SK-N-SH (cell line): ENCODE measurements around the gene NRBP1. TPM values are rescaled to one million over a fixed set of nuclear protein-coding genes. Genes with fewer than 3 reads are reported as not detected.

Experiments used
- CTCF ChIA-PET: fragments of 300-600, 350-600 bp; formaldehyde crosslinking; extraction: SDS; loops from one replicate; lab custom pipeline; 2021; lab: Yijun Ruan, JAX
- POLR2A ChIA-PET: fragments of 350-600 bp; sonication (Branson Sonifier 250); formaldehyde crosslinking; extraction: SDS; loops from one replicate; lab custom pipeline; 2020; ENCODE audit warnings: antibody characterized with exemption, inconsistent platforms; lab: Yijun Ruan, JAX
- DNase-seq: peaks from one replicate; pipeline ENCODE4 v3.0.0; 2012
- H2AFZ ChIP-seq: fragments of 200-600 bp; sonication (generic); 2 replicates; pipeline ENCODE4 v1.8.1; 2016; ENCODE audit warnings: antibody characterized with exemption, mild to moderate bottlenecking, low read depth
- H3F3A ChIP-seq: fragments of 200-600 bp; sonication (generic); replicated peaks from 2 replicates; pipeline ENCODE3; 2016; ENCODE audit warnings: antibody characterized with exemption, mild to moderate bottlenecking; ENCODE audit not compliant: insufficient read depth
- H3K27ac ChIP-seq, 2 experiments: fragments of 200-500 bp in 1 of 2; fragments of 200-600 bp in 1 of 2; sonication (Bioruptor generic) in 1 of 2; sonication (generic), shearing (Covaris generic) in 1 of 2; 2 replicates each; pipeline versions ENCODE4 v1.5.1 to v1.6.1; 2014 to 2016; ENCODE audit warnings: low read depth in 2 of 2, inconsistent platforms in 1 of 2, low read length in 1 of 2, mild to moderate bottlenecking in 1 of 2, mixed read lengths in 1 of 2
- H3K27me3 ChIP-seq: fragments of 200-600 bp; sonication (generic), shearing (Covaris generic); 2 replicates; pipeline ENCODE4 v1.6.1; 2016; ENCODE audit warnings: mixed run types; ENCODE audit not compliant: insufficient read depth
- H3K36me3 ChIP-seq, 2 experiments: fragments of 200-500 bp in 1 of 2; fragments of 200-600 bp in 1 of 2; sonication (Bioruptor generic) in 1 of 2; sonication (generic) in 1 of 2; replicated peaks in 1 of 2; 2 replicates each; pipeline versions ENCODE3 to v1.5.1; 2014 to 2016; ENCODE audit warnings: low read length in 1 of 2, mild to moderate bottlenecking in 1 of 2; ENCODE audit not compliant: insufficient read depth in 2 of 2, control insufficient read depth in 1 of 2
- H3K4me1 ChIP-seq, 2 experiments: fragments of 200-500 bp in 1 of 2; fragments of 200-600 bp in 1 of 2; sonication (Bioruptor generic) in 1 of 2; sonication (generic), shearing (Covaris generic) in 1 of 2; 2 replicates each; pipeline versions ENCODE4 v1.5.1 to v1.6.1; 2014 to 2016; ENCODE audit warnings: low read depth in 1 of 2, low read length in 1 of 2, mixed run types in 1 of 2; ENCODE audit not compliant: insufficient read depth in 2 of 2, control insufficient read depth in 1 of 2
- H3K4me2 ChIP-seq: fragments of 200-600 bp; sonication (generic), shearing (Covaris generic); 2 replicates; pipeline ENCODE4 v1.6.1; 2017; ENCODE audit warnings: mixed run types
- H3K4me3 ChIP-seq, 2 experiments: fragments of 200-500 bp in 1 of 2; fragments of 200-600 bp in 1 of 2; sonication (Bioruptor generic) in 1 of 2; sonication (generic), shearing (Covaris generic) in 1 of 2; 2 replicates each; pipeline versions ENCODE4 v1.5.1 to v1.8.1; 2014 to 2016; ENCODE audit warnings: low read depth in 2 of 2, inconsistent platforms in 1 of 2, low read length in 1 of 2, mild to moderate bottlenecking in 1 of 2, mixed read lengths in 1 of 2, moderate library complexity in 1 of 2
- H3K79me2 ChIP-seq: fragments of 200-600 bp; sonication (generic); 2 replicates; pipeline ENCODE4 v1.8.1; 2017; ENCODE audit warnings: mild to moderate bottlenecking; ENCODE audit not compliant: insufficient read depth
- H3K9ac ChIP-seq: fragments of 200-600 bp; sonication (generic); 2 replicates; pipeline ENCODE4 v1.6.1; 2017; ENCODE audit warnings: mixed run types
- H3K9me2 ChIP-seq: fragments of 200-600 bp; sonication (generic); 2 replicates; pipeline ENCODE4 v1.6.1; 2017; ENCODE audit warnings: mixed run types
- H3K9me3 ChIP-seq: fragments of 200-600 bp; sonication (generic); 2 replicates; pipeline ENCODE4 v1.6.1; 2017; ENCODE audit warnings: mixed run types, mild to moderate bottlenecking, moderate library complexity
- H4K20me1 ChIP-seq: fragments of 200-600 bp; sonication (generic); 2 replicates; pipeline ENCODE4 v1.6.1; 2017; ENCODE audit warnings: mild to moderate bottlenecking, mixed run types; ENCODE audit not compliant: insufficient read depth
- CTCF ChIP-seq: fragments of 200-600 bp; sonication (generic); IDR thresholded peaks from 2 replicates; pipeline ENCODE4 v1.6.1; 2017; ENCODE audit warnings: antibody characterized with exemption, mild to moderate bottlenecking, moderate library complexity
- EP300 ChIP-seq, 2 experiments: IDR thresholded peaks; 2 replicates each; pipeline versions ENCODE4 v1.4.0 to v1.6.1; 2012; ENCODE audit warnings: borderline replicate concordance in 1 of 2, low read depth in 1 of 2, low read length in 1 of 2
- GABPA ChIP-seq: IDR thresholded peaks from 2 replicates; pipeline ENCODE4 v1.4.0; 2012; ENCODE audit warnings: low read depth, mild to moderate bottlenecking
- GATA2 ChIP-seq: sonication (generic); formaldehyde crosslinking; IDR thresholded peaks from 2 replicates; pipeline ENCODE4 v1.5.0; 2020; ENCODE audit warnings: mild to moderate bottlenecking, missing genetic modification reagents
- IRF3 ChIP-seq: fragments of 150-350 bp; IDR thresholded peaks from 2 replicates; pipeline ENCODE4 v1.6.1; 2016; ENCODE audit warnings: mild to moderate bottlenecking, low read depth, low read length
- NFIC ChIP-seq: IDR thresholded peaks from 2 replicates; pipeline ENCODE4 v1.4.0; 2012; ENCODE audit warnings: borderline replicate concordance
- NRF1 ChIP-seq: IDR thresholded peaks from 2 replicates; pipeline ENCODE4 v1.6.1; 2012; ENCODE audit warnings: low read depth, mild to moderate bottlenecking, low read length
- RAD21 ChIP-seq: IDR thresholded peaks from 2 replicates; pipeline ENCODE4 v1.6.1; 2012; ENCODE audit warnings: mild to moderate bottlenecking, low read length
- REST ChIP-seq: IDR thresholded peaks from 2 replicates; pipeline ENCODE4 v1.6.1; 2012; ENCODE audit warnings: mild to moderate bottlenecking, low read depth, low read length, moderate library complexity
- RFX5 ChIP-seq: IDR thresholded peaks from 2 replicates; pipeline ENCODE4 v1.6.1; 2012; ENCODE audit warnings: mild to moderate bottlenecking, improper control_type of control experiment, low read length
- RXRA ChIP-seq: IDR thresholded peaks from 2 replicates; pipeline ENCODE4 v1.4.0; 2012; ENCODE audit warnings: low read depth, mild to moderate bottlenecking, borderline replicate concordance
- SIN3A ChIP-seq: IDR thresholded peaks from 2 replicates; pipeline ENCODE4 v1.6.1; 2012; ENCODE audit warnings: low read depth, mild to moderate bottlenecking, low read length, moderate library complexity, borderline replicate concordance
- SMC3 ChIP-seq: IDR thresholded peaks from 2 replicates; pipeline ENCODE4 v1.6.1; 2012; ENCODE audit warnings: low read depth, low read length, improper control_type of control experiment
- USF2 ChIP-seq: fragments of 150-350 bp; IDR thresholded peaks from 2 replicates; pipeline ENCODE4 v1.6.1; 2017; ENCODE audit warnings: antibody characterized with exemption, low read length, low read depth, borderline replicate concordance
- WGBS: methylation state at CpG from one replicate; pipeline ENCODE4 v1.1.6; 2017; ENCODE audit warnings: low lambda C conversion rate; 5-methylcytosine and 5-hydroxymethylcytosine counted together
- polyA plus RNA-seq, 3 experiments: library from polyadenylated mRNA; depleted of rRNA; stranded (reverse); fragments of >200 nt; gene quantifications; 2 replicates each; pipeline ENCODE4 v1.2.3, GENCODE V29; 2012

NRBP1 gene
- polyA plus RNA-seq, 1 of the 3 experiments (the other 2 are of a cell fraction) = 182 TPM

- CTCF ChIA-PET = interaction anchor here (0.6 to 5.3 kb wide), 31 partner anchors 10 to 275 kb away, joined by 3 to 94 read pairs (median 3); partner anchors contain the start of genes NRBP1, SLC4A1AP, SUPT7L and ZNF513
- H3K36me3 ChIP-seq = peaks cover 0 to 13% of the 10 kb centered on the region in 2 experiments
- peaks cover 53% of the 10 kb centered on the region for H4K20me1 ChIP-seq
- POLR2A ChIA-PET = interaction anchor here (0.6 to 0.9 kb wide), 2 partner anchors 20 to 42 kb away, joined by 3 to 4 read pairs; partner anchors contain the start of gene NRBP1
- WGBS = 46% methylated on average over 16 of the region's 16 CpGs
- H2AFZ ChIP-seq = no peak overlapping the region
- H3K27ac ChIP-seq = peak overlapping the region in 1 of 2 experiments; percentile 82; a peak in 2 of 4 replicates
- H3K27me3 ChIP-seq = no peaks in the 10 kb centered on the region
- H3K79me2 ChIP-seq = peaks cover 65% of the 10 kb centered on the region
- H3K9me3 ChIP-seq = no peaks in the 10 kb centered on the region
- TF ChIP-seq RFX5 = no peak
- TF ChIP-seq RAD21 = peak; percentile 81
- TF ChIP-seq CTCF = peak; percentile 79
- peak; percentile 66 for TF ChIP-seq SMC3
- peak overlapping the region; percentile 94 for H3K9ac ChIP-seq
- H3K9me2 ChIP-seq = no peaks in the 10 kb centered on the region
- H3K4me2 ChIP-seq = peak overlapping the region; percentile 80
- H3F3A ChIP-seq = peaks cover 15% of the 10 kb centered on the region
- peak overlapping the region; percentile 78 to 98 for H3K4me3 ChIP-seq
- DNase-seq = peak; percentile 85
- peaks cover 0 to 6% of the 10 kb centered on the region in 2 experiments; a peak in 2 of 4 replicates for H3K4me1 ChIP-seq
Observed at GRCh38 chr2:27407798-27408491, 20.5 kb upstream of the NRBP1 start.

- Histone ChIP-seq H3K36me3 (peaks cover 0 to 5% of the 10 kb centered on the region in 2 experiments), H4K20me1 (peaks cover 45% of the 10 kb centered on the region), H3K9me2 (no peaks in the 10 kb centered on the region), H3K9ac (peak overlapping the region; percentile 94), H2AFZ (peak overlapping the region; percentile 88), H3K4me3 (peak overlapping the region; percentile 78 to 98), H3F3A (peaks cover 15% of the 10 kb centered on the region), H3K9me3 (no peaks in the 10 kb centered on the region), H3K79me2 (peaks cover 56% of the 10 kb centered on the region), H3K27me3 (no peaks in the 10 kb centered on the region), H3K27ac (peak overlapping the region; percentile 71 to 82), H3K4me2 (peak overlapping the region; percentile 80), H3K4me1 (peaks cover 0 to 6% of the 10 kb centered on the region in 2 experiments; a peak in 2 of 4 replicates)
- ChIA-PET POLR2A (interaction anchor here (0.6 to 2.5 kb wide), 12 partner anchors 8 to 255 kb away, joined by 3 to 66 read pairs (median 5); partner anchors contain the start of genes CCDC121, FNDC4, GPN1 and NRBP1), CTCF (interaction anchor here (0.9 to 5.3 kb wide), 26 partner anchors 8 to 274 kb away, joined by 3 to 94 read pairs (median 4); partner anchors contain the start of genes NRBP1, SLC4A1AP, SUPT7L and ZNF513)
- no peak for DNase-seq
- 2% methylated on average over 20 of the region's 33 CpGs for WGBS
- TF ChIP-seq RAD21 (no peak), IRF3 (no peak), RXRA (no peak), GATA2 (CRISPR knock-in tag) (no peak), NRF1 (no peak), SMC3 (no peak), EP300 (IDR thresholded peaks at IDR 0.05; ENCODE audit: borderline replicate concordance in 1 of 2, low read depth in 1 of 2, low read length in 1 of 2) (no peak), SIN3A (0 out of 2 replicates have a peak, but pooled peaks have one; percentile 22), REST (no peak), GABPA (no peak), USF2 (no peak), RFX5 (no peak), NFIC (no peak)
Observed at GRCh38 chr2:27408601-27409320, 19.7 kb upstream of the NRBP1 start.
